Cardiac muscle cell (in vitro differentiated cells and primary cell): ENCODE measurements around the gene NYNRIN. TPM values are rescaled to one million over a fixed set of nuclear protein-coding genes. Genes with fewer than 3 reads are reported as not detected.

Experiments used
- DNase-seq, 2 donors: peaks; one replicate each; pipeline versions ENCODE4 v3.0.0 to v3.0.0-alpha.2; 2010 to 2017; ENCODE audit warnings: low read depth in 1 of 2, low spot score in 1 of 2
- H3K27ac ChIP-seq: fragments of 200-600 bp; sonication (generic); 2 replicates; pipeline ENCODE4 v1.5.1; 2016
- H3K27me3 ChIP-seq: fragments of 200-600 bp; sonication (generic); 2 replicates; pipeline ENCODE4 v1.6.0; 2016; ENCODE audit warnings: control low read depth
- H3K36me3 ChIP-seq: fragments of 200-600 bp; sonication (generic); 2 replicates; pipeline ENCODE4 v1.5.1; 2016; ENCODE audit warnings: control low read depth
- H3K4me1 ChIP-seq: fragments of 200-600 bp; sonication (generic); 2 replicates; pipeline ENCODE4 v1.8.1; 2017; ENCODE audit warnings: low read depth, mild to moderate bottlenecking, mixed run types
- H3K4me3 ChIP-seq: fragments of 200-600 bp; sonication (generic); 2 replicates; pipeline ENCODE4 v1.5.1; 2016; ENCODE audit warnings: mild to moderate bottlenecking
- H3K9me3 ChIP-seq: fragments of 200-600 bp; sonication (generic); 2 replicates; pipeline ENCODE4 v1.5.1; 2017; ENCODE audit warnings: low read depth, mild to moderate bottlenecking, control low read depth
- CTCF ChIP-seq: IDR thresholded peaks from 2 replicates; pipeline ENCODE4 v1.5.1; 2012; ENCODE audit warnings: low read depth, mild to moderate bottlenecking, low read length
- polyA plus RNA-seq: library from polyadenylated mRNA; unstranded; fragments of >200 nt; fragmentation: Nextera tagmentation; extraction: Ambion mirVana; gene quantifications from 2 replicates; pipeline ENCODE4 v1.2.1, GENCODE V29; 2016
- total RNA-seq: library from RNA; depleted of rRNA; stranded (reverse); fragments of >200 nt; gene quantifications from 2 replicates; pipeline ENCODE4 v1.2.3, GENCODE V29; 2016

NYNRIN gene
- total and polyA plus RNA-seq, 2 experiments from 2014 or later: 21.3 to 56.2 TPM

- Histone ChIP-seq H3K9me3 (no peaks in the 10 kb centered on the region), H3K27ac (peak within 1 kb of the TSS; percentile 85), H3K27me3 (peaks cover 8% of the 10 kb centered on the region), H3K4me3 (peak within 1 kb of the TSS; percentile 79), H3K4me1 (peaks cover 5% of the 10 kb centered on the region), H3K36me3 (no peaks in the 10 kb centered on the region)
- no peak for TF ChIP-seq CTCF
- peak; percentile 93 to 98 for DNase-seq
Measured at GRCh38 chr14:24367514-24368211, 31.1 kb upstream of the NYNRIN start, which contains the start of gene NFATC4. TSS of gene NFATC4 (plus strand) at chr14:24368184. CDS start at chr14:24368341, 157 bp downstream.

GRCh38 chr14:24368212-24368561 lies 30.6 kb upstream of the NYNRIN start:
- DNase-seq: no peak
- H3K4me3 ChIP-seq: peak overlapping the region; percentile 79
- peaks cover 5% of the 10 kb centered on the region for H3K4me1 ChIP-seq
- H3K36me3 ChIP-seq: peaks cover 5% of the 10 kb centered on the region
- H3K9me3 ChIP-seq: no peaks in the 10 kb centered on the region
- H3K27ac ChIP-seq: peak overlapping the region; percentile 85
- peaks cover 2% of the 10 kb centered on the region for H3K27me3 ChIP-seq
- no peak for TF ChIP-seq CTCF

DNA sequence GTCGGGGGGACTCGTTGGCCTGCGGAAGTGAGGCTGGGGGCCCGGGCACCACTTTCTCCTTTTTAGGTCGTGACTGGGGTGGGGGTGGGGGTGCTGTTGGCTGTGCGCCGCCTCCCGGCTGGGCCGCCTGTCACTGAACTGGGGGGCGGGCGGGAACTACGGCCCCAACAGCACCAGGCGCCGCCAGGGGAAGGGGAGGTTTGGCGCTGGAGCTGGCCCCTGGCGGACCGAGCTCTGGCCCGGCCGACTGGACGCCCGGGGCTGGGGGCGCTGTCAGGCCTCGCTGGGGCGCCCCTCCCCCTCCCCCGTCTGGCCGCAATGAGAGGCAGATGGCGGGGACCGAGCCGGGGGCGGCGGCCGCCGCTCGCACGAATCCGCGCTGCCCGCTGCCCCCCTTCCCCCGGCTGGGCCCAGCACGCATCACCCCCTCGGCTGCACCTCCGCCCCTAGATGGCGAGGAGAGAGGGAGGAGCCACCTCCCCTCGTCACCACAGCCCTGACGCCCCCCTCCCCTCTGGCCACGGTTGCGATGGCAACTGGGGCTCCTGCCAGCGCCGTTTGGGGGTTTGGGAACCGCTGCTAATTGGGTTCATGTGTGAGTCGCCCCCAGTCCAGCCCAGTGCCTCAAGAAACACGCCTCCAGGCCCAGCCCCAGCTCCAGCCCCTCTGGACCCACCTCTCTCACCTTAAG lies 30.1 kb upstream of the NYNRIN start:
- peak; percentile 74 to 83 for DNase-seq
- Histone ChIP-seq H3K36me3 (peaks cover 10% of the 10 kb centered on the region), H3K27me3 (no peaks in the 10 kb centered on the region), H3K9me3 (no peaks in the 10 kb centered on the region), H3K4me3 (peak overlapping the region; percentile 79), H3K4me1 (peaks cover 5% of the 10 kb centered on the region), H3K27ac (peak overlapping the region; percentile 85)
- TF ChIP-seq CTCF: no peak

- Histone ChIP-seq H3K36me3 (peaks cover 11% of the 10 kb centered on the region), H3K27me3 (no peaks in the 10 kb centered on the region), H3K4me3 (no peak overlapping the region), H3K27ac (no peak overlapping the region), H3K4me1 (peaks cover 5% of the 10 kb centered on the region), H3K9me3 (no peaks in the 10 kb centered on the region)
- TF ChIP-seq CTCF: no peak
- no peak for DNase-seq
Measured at GRCh38 chr14:24369463-24369862, 29.3 kb upstream of the NYNRIN start.

- Histone ChIP-seq H3K27ac (no peak overlapping the region), H3K27me3 (no peaks in the 10 kb centered on the region), H3K36me3 (peaks cover 14% of the 10 kb centered on the region), H3K4me1 (peaks cover 5% of the 10 kb centered on the region), H3K4me3 (no peak overlapping the region), H3K9me3 (no peaks in the 10 kb centered on the region)
- DNase-seq: no peak
- no peak for TF ChIP-seq CTCF
Measured at GRCh38 chr14:24369907-24370687, 28.7 kb upstream of the NYNRIN start.
